22Rv1 (cell line): ENCODE measurements around the gene PER3.

ENCODE experiments used
- H3K27ac ChIP-seq: fragments of 450-650 bp; 2 replicates; pipeline ENCODE4 v1.5.1; 2017
- ZFX ChIP-seq: fragments of 450-650 bp; IDR thresholded peaks from 2 replicates; pipeline ENCODE4 v1.6.1; 2017; ENCODE audit warnings: antibody characterized with exemption, borderline replicate concordance
- TF ChIP-seq, protein P1 (sequence below): fragments of 450-650 bp; IDR thresholded peaks from 2 replicates; pipeline ENCODE4 v1.5.1; 2017; ENCODE audit warnings: mild to moderate bottlenecking

Gene PER3

DNA sequence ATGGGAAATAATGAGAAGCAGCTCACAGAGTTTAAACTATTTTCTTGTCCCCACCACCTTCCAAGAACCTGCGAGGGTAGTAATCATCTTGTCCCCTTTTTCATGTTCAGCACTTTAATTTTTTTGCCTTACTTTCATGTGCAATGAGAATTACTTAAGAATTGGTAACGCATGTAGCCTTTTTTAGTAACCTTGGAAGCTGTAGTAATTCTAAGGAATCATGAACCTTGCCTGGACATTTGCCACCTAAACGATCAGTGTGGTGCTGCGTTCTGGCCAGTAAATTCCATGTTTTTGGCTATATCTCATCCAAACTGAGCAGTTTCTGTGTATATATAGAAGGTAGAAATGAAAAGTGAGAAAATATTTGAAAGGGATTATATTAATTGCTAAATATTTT is 16.9 kb upstream of the PER3 start:
- no peak overlapping the region for H3K27ac ChIP-seq
- TF ChIP-seq ZFX, result no peak
- TF ChIP-seq, protein P1, sequence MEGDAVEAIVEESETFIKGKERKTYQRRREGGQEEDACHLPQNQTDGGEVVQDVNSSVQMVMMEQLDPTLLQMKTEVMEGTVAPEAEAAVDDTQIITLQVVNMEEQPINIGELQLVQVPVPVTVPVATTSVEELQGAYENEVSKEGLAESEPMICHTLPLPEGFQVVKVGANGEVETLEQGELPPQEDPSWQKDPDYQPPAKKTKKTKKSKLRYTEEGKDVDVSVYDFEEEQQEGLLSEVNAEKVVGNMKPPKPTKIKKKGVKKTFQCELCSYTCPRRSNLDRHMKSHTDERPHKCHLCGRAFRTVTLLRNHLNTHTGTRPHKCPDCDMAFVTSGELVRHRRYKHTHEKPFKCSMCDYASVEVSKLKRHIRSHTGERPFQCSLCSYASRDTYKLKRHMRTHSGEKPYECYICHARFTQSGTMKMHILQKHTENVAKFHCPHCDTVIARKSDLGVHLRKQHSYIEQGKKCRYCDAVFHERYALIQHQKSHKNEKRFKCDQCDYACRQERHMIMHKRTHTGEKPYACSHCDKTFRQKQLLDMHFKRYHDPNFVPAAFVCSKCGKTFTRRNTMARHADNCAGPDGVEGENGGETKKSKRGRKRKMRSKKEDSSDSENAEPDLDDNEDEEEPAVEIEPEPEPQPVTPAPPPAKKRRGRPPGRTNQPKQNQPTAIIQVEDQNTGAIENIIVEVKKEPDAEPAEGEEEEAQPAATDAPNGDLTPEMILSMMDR, result no peak

DNA sequence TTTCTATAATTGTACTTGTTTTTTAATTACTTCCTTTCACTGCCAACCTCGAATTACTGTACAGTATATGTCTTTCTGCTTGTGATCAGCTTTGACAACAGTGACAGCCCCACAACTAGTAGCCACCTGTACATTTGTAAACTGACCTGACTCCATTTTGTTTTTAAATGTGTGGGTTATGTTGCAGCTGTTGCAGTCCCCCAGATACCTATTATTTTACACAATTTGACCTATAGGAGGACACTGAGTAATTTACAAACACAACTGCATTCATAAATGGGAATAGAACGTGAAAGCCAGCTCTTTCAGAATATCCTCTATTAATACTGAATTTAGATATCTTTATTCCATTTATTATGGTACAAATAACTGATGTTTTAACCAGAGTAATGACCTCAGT is 15.5 kb upstream of the PER3 start:
- TF ChIP-seq, protein P1, result no peak
- TF ChIP-seq ZFX, result no peak
- no peak overlapping the region for H3K27ac ChIP-seq

DNA sequence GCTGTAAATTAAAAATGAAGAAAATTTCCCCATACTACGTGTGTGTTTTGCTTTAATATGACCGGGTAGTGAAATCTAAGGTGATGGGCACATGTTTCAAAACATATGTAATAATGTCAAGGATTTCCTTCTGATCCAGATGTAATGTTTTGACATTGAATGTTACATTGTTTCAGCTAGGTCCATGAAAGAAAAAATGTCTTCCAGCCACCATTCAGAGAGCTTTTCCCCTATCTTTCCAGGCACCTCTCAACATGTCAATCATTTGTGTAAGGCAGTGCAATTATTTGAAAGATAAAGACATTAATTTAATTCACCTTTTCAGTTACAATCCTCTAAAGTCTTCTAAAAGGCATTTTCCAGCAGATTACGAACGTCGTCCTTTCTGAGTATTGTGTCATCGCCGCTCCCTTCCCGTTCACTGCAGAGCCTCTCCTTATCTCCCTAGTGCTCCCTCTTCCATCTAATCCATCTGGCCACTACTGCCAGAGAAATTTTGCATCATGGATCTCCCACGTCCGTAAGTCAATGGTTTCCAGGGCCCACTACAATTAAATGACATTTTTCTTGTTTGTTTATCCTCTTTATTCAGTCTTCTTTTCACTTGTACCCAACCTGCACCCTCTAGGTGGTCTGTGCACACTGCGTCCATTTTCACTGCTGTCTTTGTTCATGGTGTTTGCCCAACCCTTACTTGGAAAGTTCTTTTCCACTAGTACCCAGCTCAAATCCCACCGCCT is 14.2 kb upstream of the PER3 start:
- no peak overlapping the region for H3K27ac ChIP-seq
- TF ChIP-seq, protein P1, result no peak
- no peak for TF ChIP-seq ZFX

DNA sequence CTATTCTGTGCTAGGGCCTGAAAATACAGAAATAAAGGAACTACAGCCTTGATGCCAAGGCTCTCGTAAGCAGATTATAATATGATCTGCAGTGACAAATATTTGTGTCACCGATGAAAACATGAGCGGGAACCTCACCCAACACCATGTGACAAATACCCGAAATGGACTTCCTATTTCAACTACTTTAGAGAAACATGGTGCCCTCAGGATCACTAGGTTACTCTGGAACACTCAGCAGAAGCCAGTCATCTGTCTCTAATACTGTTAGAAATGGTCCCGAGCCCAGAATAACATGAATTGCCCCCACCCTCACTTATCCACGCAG is 13.5 kb upstream of the PER3 start:
- H3K27ac ChIP-seq, result peak overlapping the region; percentile 81
- no peak for TF ChIP-seq ZFX
- TF ChIP-seq, protein P1, result no peak

DNA sequence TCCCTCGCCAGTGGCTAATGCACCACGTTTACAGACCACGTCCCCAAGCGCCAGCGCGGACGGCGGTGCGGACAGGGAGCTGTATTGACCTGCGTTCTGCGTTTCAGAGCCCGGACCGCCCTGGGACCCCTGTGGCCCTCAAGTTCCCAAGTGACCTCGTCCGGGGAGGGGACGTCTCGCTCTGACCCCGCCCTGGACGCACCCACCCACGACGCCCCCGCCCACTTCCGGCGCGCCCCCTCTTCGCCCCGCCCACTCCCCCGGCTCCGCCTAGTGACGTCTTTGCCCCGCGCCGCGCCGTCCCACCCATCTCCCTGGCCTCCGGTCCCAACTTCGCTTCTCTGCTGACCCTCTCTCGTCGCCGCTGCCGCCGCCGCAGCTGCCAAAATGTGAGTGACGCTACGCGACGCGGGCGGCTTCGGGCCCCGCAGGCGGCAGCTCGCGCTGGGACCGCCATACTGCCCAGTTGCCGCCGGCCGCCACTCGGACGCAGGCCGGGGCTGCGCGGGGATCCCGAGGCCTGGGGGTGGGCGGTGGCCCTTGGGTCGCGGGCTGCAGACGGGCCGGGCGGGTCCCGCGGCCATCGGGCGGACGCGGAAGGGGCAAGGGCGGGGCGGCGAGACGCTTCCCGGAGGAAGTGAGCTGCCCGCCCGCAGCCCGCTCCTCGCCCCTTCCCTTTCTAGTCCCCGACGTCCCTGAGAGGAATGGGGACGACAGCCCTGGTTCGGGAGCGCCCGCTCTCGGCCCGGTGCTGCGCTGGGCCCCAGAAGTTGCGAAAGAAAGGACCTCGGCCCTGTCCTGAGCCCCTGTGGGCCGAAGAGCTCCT is 12.9 kb upstream of the PER3 start, which contains the start of gene VAMP3:
Gene VAMP3 (plus strand): TSS at position 300 of the 826 bp plus-strand sequence. CDS start 88 bp downstream, at position 388.
- TF ChIP-seq, protein P1, result no peak
- no peak for TF ChIP-seq ZFX
- H3K27ac ChIP-seq, result peak within 1 kb of the TSS; percentile 81

DNA sequence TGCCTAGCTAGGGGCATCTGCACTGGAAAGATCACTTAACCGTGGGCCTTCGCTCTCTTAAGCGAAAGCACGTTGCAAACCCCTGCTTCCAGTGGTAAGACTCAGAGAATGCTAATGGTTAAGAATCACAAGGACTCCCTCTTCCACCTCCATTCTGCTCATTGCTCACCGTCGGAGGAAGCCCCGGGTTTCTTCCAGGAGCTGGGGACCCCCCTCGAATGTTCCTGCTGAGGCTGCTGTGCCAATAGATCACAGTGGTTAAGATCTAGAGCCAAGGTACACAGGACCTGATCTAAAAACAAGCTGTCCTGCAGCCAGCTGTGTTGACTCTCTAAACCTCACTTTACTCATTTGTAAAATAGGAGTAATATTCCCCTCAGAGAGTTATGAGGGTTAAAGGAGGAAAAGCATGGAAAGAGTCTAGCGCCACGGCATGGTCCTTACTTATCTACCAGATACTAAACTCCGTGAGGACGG is 12.2 kb upstream of the PER3 start:
- H3K27ac ChIP-seq, result peak overlapping the region; percentile 81
- TF ChIP-seq ZFX, result no peak
- TF ChIP-seq, protein P1, result no peak

DNA sequence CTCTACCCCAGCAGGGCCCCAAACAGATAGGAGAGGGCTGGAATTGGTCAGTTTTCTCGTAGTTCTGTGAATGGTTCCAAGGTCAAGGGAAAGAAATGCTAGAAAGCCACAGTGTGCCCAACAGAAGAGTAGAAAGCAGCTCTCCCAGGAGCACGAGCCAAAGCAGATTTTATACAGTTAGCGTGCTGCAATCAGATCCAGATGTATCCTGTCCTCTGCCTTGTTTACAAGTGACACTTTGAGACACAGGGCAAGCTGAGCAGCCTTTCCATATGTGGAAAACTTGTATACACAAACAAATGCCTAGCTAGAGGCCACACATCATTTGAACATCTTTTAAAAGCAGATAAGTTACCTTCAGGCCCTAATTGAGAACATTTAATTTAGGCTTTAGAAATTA is 6.5 kb upstream of the PER3 start:
- H3K27ac ChIP-seq, result no peak overlapping the region
- TF ChIP-seq, protein P1, result no peak
- TF ChIP-seq ZFX, result no peak
